Endothelial cell of umbilical vein (primary cell): ENCODE data around the gene DLG3. TPM values are rescaled to one million over a fixed set of nuclear protein-coding genes. Genes with fewer than 3 reads are reported as not detected.

Experiments used
- BruUV-seq: library from RNA; stranded (reverse); fragments of 400-500 nt; replicated peaks from 2 replicates; lab custom pipeline; 2021; lab: Mats Ljungman, UMichigan
- CTCF ChIA-PET: fragments of 300-600, 350-600 bp; sonication (Branson Sonifier 250); formaldehyde crosslinking; loops from one replicate; lab custom pipeline; 2021; ENCODE audit warnings: antibody characterized with exemption, inconsistent platforms; lab: Charles Lee
- POLR2A ChIA-PET: fragments of 300-600, 350-600 bp; sonication (Branson Sonifier 250); formaldehyde crosslinking; loops from one replicate; lab custom pipeline; 2021; ENCODE audit warnings: antibody characterized with exemption, inconsistent platforms; lab: Charles Lee
- DNase-seq: peaks from one replicate; pipeline ENCODE4 v3.0.0-alpha.2; 2011; ENCODE audit warnings: low read depth, low spot score
- FAIRE-seq: peaks from 2 replicates; lab custom pipeline; 2011; peaks lifted over from hg19 to GRCh38; lab: Jason Lieb, UNC
- H2AFZ ChIP-seq: 2 replicates; pipeline ENCODE4 v1.6.0; 2012; ENCODE audit warnings: low read depth, low read length, control low read depth, inconsistent platforms
- H3K27ac ChIP-seq: 2 replicates; pipeline ENCODE4 v1.5.1; 2011; ENCODE audit warnings: low read depth, mild to moderate bottlenecking, control low read depth, low read length, moderate library complexity; ENCODE audit not compliant: insufficient read depth
- H3K27me3 ChIP-seq, 2 experiments: 2 replicates each; pipeline versions ENCODE4 v1.6.0 to v1.6.1; 2011; ENCODE audit warnings: low read length in 2 of 2, mixed read lengths in 1 of 2; ENCODE audit not compliant: control insufficient read depth in 2 of 2, insufficient read depth in 2 of 2
- H3K36me3 ChIP-seq, 2 experiments: 2 replicates in 1 of 2; 3 replicates in 1 of 2; pipeline ENCODE4 v1.5.1; 2011; ENCODE audit warnings: low read length in 2 of 2, mild to moderate bottlenecking in 1 of 2, moderate library complexity in 1 of 2; ENCODE audit not compliant: control insufficient read depth in 2 of 2, insufficient read depth in 2 of 2; ENCODE audit errors: extremely low read depth in 1 of 2
- H3K4me1 ChIP-seq: 3 replicates; pipeline ENCODE4 v1.5.1; 2011; ENCODE audit warnings: mild to moderate bottlenecking, low read length; ENCODE audit not compliant: control insufficient read depth, insufficient read depth; ENCODE audit errors: extremely low read depth
- H3K4me2 ChIP-seq: 2 replicates; pipeline ENCODE4 v1.6.1; 2011; ENCODE audit warnings: low read length, control low read depth, mixed read lengths; ENCODE audit not compliant: insufficient read depth
- H3K4me3 ChIP-seq, 3 experiments: fragments of 200-600 bp in 1 of 3; sonication (generic), shearing (Covaris generic) in 1 of 3; replicated peaks in 1 of 3; 2 replicates each; pipeline ENCODE4 v1.5.1; 2011 to 2016; ENCODE audit warnings: control low read depth in 3 of 3, low read length in 3 of 3, mild to moderate bottlenecking in 2 of 3, inconsistent platforms in 1 of 3, low read depth in 1 of 3, moderate library complexity in 1 of 3; ENCODE audit not compliant: insufficient read depth in 1 of 3
- H3K79me2 ChIP-seq: 2 replicates; pipeline ENCODE4 v1.6.0; 2012; ENCODE audit warnings: low read length, inconsistent platforms; ENCODE audit not compliant: control insufficient read depth, insufficient read depth
- H3K9ac ChIP-seq: replicated peaks from 2 replicates; pipeline ENCODE3; 2011; ENCODE audit warnings: low read length, control low read depth; ENCODE audit not compliant: insufficient read depth; ENCODE audit errors: extremely low read depth
- H3K9me1 ChIP-seq: replicated peaks from 3 replicates; pipeline ENCODE4 v1.6.0; 2011; ENCODE audit warnings: mild to moderate bottlenecking, low read length; ENCODE audit not compliant: control insufficient read depth, insufficient read depth; ENCODE audit errors: extremely low read depth
- H3K9me3 ChIP-seq: replicated peaks from 2 replicates; pipeline ENCODE4 v1.5.1; 2012; ENCODE audit warnings: low read length, inconsistent platforms; ENCODE audit not compliant: control insufficient read depth, insufficient read depth
- H4K20me1 ChIP-seq: replicated peaks from 2 replicates; pipeline ENCODE3; 2011; ENCODE audit warnings: mild to moderate bottlenecking, low read length; ENCODE audit not compliant: control insufficient read depth, insufficient read depth; ENCODE audit errors: extremely low read depth
- CTCF ChIP-seq, 2 donors: IDR thresholded peaks; 1 replicate in 1 of 2; 2 replicates in 1 of 2; pipeline ENCODE4 v1.5.1; 2011; ENCODE audit warnings: low read length in 2 of 2, mild to moderate bottlenecking in 2 of 2, moderate library complexity in 2 of 2, control low read depth in 1 of 2, inconsistent platforms in 1 of 2, low read depth in 1 of 2; ENCODE audit not compliant: insufficient read depth in 1 of 2; ENCODE audit errors: extremely low read depth in 1 of 2
- FOS ChIP-seq: IDR thresholded peaks from 2 replicates; pipeline ENCODE4 v1.6.1; 2011; ENCODE audit warnings: mild to moderate bottlenecking, low read length, moderate library complexity, borderline replicate concordance; ENCODE audit not compliant: insufficient read depth
- GATA2 ChIP-seq: IDR thresholded peaks from 2 replicates; pipeline ENCODE4 v1.7.0; 2011; ENCODE audit warnings: low read depth, mild to moderate bottlenecking, moderate library complexity, mixed read lengths, low read length; ENCODE audit not compliant: insufficient read length, insufficient read depth
- JUN ChIP-seq: IDR thresholded peaks from 2 replicates; pipeline ENCODE4 v1.6.1; 2011; ENCODE audit warnings: borderline replicate concordance, low read depth; ENCODE audit not compliant: insufficient read length, insufficient read depth
- MAX ChIP-seq: IDR thresholded peaks from 2 replicates; pipeline ENCODE4 v1.6.1; 2011; ENCODE audit not compliant: insufficient read depth, insufficient read length
- POLR2A ChIP-seq: IDR thresholded peaks from 2 replicates; pipeline ENCODE4 v1.6.1; 2012; ENCODE audit warnings: low read depth, mild to moderate bottlenecking, control low read depth, low read length
- dilution Hi-C: fragments of 300-500 bp; cut with MboI; formaldehyde crosslinking; loops from one replicate; pipeline ENCODE4 v1.15.0; 2019; ENCODE audit warnings: low sequenced_read_pairs; ENCODE audit not compliant: extremely low pct_ligation_motif_present
- intact Hi-C: fragments of 100-400 bp; cut with micrococcal nuclease; formaldehyde crosslinking; loops from one replicate; pipeline ENCODE4 v1.10.0; 2022
- polyA plus RNA-seq, 4 experiments: library from polyadenylated mRNA; depleted of rRNA in 3 of 4; stranded (reverse) in 3 of 4; unstranded in 1 of 4; fragments of >200 nt; gene quantifications; 2 replicates each; pipeline versions ENCODE4 v1.2.1 to v1.2.3, GENCODE V29; 2011 to 2012; ENCODE audit warnings: missing spikeins in 1 of 4
- total RNA-seq: library from RNA; stranded (reverse); gene quantifications from 2 replicates; pipeline ENCODE4 v1.2.3, GENCODE V29; 2021

DLG3 gene
- total and polyA plus RNA-seq, 2 donors (not counting 3 experiments of a cell fraction or from before 2014, with no cell fraction given): 1.2 to 3.2 TPM

GRCh38 chrX:70500826-70501225, 56.2 kb downstream of the DLG3 start:
- H3K79me2 ChIP-seq: no peaks in the 10 kb centered on the region
- H3K27ac ChIP-seq: no peak overlapping the region
- no peak overlapping the region for H3K9ac ChIP-seq
- intact Hi-C loops (no loop called here), dilution Hi-C loops (no loop called here)
- no peaks in the 10 kb centered on the region for H3K9me1 ChIP-seq
- no peak overlapping the region for H3K4me2 ChIP-seq
- no peak overlapping the region for H3K4me3 ChIP-seq
- no peaks in the 10 kb centered on the region for H3K9me3 ChIP-seq
- H3K36me3 ChIP-seq: no peaks in the 10 kb centered on the region
- H4K20me1 ChIP-seq: no peaks in the 10 kb centered on the region
- DNase-seq: no peak
- TF ChIP-seq POLR2A (no peak), FOS (no peak), CTCF (IDR thresholded peaks at IDR 0.05; ENCODE audit: extremely low read depth in 1 of 2, insufficient read depth in 1 of 2, low read depth in 1 of 2, low read length in 2 of 2) (no peak), MAX (no peak), JUN (no peak), GATA2 (no peak)
- no peaks in the 10 kb centered on the region for H3K4me1 ChIP-seq
- ChIA-PET POLR2A (no interaction called here), CTCF (no interaction called here)
- H2AFZ ChIP-seq: no peak overlapping the region
- BruUV-seq: no TSS peak
- H3K27me3 ChIP-seq: no peaks in the 10 kb centered on the region
- no peak for FAIRE-seq
